COLO668 (cell line): Measurements from ENCODE around the gene INSYN1.
A peak's percentile ranks its signal among the peaks of the same experiment; 100 is the strongest.
"Not testable (repeated sequence)": the region's sequence is repeated elsewhere in the genome, so short reads cannot be mapped to it uniquely, and the experiment has no call there.

Source experiments
- DNase-seq: peaks from one replicate; lab custom pipeline; 2025; ENCODE audit not compliant: unreplicated experiment; lab: John Stamatoyannopoulos, UW

INSYN1 gene, protein sequence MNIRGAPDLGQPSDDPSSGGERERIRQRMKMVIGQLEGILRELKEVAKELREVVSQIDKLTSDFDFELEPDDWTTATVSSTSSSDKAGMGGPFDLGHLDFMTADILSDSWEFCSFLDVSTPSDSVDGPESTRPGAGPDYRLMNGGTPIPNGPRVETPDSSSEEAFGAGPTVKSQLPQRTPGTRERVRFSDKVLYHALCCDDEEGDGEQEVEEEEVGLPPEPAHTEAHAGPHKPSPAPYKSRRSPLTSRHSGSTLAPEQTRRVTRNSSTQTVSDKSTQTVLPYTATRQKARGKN

DNA sequence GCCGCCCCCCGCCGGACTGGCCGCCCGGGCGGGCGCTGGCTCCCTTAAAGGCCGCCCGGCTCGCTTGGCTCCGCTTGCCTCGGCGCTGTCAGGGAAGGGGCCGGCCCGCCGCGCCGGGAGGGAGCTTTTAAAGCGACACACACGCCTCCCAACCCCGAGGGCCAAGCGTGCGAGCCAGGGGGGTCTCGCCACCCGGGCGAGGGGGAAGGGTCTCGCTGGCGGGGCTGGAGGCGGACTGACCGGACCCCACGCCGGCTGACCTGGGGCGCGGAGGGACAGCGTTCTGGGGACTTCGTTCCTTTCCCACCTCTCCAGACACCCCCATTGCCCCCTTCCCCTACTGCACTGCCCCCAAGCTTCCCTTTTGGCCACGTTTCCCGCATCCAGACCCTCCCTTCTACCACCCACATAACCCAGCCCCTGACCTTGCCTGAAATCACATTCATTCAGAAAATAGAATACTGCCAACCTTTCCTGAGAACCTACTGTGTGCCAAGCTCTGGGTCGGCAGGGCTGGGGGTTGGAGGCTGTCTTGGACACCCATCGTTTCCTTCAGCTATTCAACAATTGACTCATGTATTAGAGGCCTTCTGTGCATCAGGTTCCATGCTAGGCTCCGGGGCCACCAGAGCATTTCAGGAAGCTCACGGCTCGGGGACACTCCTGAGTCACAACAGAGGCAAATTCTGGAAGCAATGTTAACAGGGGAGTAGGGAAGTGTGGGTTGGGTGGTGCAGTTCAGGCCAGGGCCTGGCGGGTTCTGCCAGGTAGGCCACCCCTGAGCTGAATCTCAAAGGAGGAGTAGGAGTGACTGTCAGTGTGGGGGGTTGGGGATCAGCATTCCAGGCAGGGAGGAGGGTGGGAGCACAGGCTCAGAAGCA lies at the start of gene INSYN1:
INSYN1 (minus strand) TSS at position 102 of the 881 bp plus-strand sequence. CDS start 2,221 bp downstream, outside the sequence.
- DNase-seq, result no peak

DNA sequence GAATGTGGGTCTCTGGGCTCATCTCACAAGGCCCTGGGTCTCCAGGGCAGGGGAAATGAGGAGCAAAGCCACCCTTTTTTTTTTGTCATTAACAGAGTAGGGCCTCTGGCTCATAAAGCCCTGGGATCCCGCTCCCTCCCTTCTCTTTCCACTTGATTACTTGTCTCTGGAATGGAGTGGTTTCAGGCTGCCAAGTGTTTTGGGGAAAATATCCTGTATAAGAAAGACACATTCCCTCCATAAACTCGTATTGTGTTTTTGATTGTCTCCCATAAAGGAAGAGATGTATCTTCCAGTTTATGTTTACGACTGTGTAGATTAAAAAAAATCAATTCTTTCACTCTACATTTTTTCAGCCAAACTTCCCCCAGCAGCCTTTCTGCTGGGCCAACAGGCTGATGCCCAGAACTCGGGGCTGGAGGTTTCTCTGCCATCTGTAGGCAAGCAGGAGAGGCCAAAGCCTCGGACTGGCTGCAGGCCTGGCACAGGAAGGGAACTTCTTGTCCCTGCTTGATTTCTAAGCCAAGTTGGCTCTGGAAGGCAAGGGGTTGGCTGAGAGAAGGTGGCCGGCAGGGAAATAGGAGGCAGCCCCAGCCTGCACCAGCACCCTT lies 49.4 kb upstream of the INSYN1 start:
- DNase-seq, result no peak

DNA sequence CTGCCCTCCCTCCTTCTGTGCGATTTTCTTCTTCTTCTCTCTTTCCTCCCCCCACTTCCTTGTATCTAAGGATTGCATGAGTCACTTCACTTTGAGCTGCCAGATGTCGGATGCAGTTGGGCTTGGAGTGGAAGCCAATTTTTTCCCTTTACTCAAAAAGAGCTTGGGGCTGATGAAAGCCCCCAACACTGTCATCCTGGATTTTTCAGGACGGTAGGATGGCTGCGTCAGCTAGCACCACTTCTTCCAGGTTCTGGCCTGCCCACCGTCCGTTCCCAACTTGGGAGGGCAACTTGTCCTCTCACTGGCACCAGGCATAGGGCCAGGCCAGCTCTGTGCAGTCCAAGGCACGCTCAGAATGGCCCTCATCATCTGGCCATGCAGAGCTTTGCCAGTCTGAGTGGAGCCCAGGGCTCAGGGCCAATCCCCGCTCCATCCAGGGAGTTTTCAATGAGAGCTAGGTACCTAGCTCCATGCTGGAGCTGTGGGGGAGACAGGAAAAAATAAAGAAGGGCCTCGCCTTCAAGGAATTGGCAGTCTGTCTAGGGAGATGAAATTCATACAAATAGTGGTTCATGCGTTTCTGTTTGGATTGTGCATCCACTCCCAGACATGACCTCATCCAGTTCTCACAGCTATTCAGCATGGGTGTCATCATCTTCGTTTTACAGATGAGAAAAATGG lies 47.7 kb upstream of the INSYN1 start:
- no peak for DNase-seq

DNA sequence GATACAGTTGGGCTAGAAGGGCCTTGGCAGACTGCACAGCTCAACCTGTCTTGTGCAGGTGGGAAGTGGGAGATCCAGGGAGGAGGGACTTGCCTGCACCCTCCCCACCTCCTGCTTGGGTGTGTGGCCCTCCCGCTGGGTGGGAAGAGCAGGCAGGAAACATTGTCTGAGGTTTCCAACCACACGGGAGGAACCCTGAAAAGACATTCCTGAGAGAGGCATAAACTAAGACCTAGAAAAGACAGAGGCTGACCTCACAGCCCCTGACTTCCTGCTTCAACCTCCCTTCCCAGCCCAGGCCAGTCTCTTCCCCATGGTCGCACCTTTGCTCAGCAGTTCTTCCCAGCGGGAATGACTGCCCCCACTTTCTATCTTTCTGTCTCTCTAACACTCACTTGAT lies 46.3 kb upstream of the INSYN1 start:
- no peak for DNase-seq

DNA sequence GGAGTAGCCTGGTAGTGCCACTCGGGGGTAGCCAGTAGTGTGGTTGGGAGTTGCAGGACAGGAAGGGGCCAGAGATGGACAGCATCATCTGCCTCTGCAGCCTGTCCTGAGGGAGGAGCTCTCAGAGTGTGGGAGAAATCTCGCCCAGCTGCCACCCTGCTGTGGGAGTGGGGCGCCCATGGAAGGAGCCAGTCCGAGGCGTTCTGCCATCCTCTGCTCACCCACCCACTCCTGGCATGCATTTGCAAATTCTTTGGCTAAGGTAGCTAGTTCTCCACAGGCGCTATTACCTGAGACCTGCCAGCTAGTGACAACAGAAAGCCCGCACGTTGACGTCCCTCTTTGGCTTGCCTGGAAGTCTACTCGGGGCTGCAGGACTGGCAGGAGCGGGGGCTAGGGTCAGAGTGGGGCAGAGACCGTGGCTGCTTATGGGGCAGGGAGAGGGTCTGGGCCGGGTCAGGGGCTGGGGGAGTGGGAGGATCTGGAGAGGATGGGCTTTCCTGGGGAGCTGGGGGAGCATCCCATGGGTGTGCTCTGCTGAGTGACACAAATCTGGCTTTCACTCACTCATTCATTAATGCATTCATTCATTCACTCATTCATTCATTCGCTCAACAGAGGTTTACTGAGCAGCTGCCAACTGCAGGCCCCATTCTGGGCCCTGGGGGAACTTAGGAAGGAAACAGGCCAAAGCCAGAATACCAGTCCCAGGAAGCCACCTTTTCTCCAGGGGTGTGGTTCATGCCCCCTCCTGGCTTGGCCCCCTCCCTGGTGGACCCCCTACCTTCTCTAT lies 44.4 kb upstream of the INSYN1 start:
- no peak for DNase-seq

DNA sequence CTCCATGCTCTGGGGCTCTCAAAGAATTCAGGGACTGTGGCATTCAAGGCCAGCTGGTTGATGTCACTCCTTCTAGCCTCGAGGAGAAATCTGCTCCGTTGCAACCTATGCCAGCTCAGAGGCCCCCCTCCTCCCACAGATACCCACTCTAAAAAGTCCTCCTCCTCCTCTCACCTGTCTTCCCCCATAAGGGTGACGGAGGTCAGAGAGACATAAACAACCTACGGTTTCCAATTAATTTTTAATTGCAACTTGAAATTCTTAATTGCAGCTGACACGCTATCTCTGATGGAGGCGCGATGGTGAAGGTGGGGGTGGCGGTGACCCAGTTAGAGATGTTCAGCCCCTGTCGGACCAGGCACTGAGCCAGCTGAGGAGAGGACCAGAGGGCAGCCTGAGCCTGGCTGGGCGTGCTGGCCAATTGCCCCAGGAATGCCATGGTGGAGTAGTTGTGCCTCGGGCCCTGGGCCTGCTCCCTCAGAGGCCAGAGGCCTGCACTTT lies 43.2 kb upstream of the INSYN1 start:
- no peak for DNase-seq

DNA sequence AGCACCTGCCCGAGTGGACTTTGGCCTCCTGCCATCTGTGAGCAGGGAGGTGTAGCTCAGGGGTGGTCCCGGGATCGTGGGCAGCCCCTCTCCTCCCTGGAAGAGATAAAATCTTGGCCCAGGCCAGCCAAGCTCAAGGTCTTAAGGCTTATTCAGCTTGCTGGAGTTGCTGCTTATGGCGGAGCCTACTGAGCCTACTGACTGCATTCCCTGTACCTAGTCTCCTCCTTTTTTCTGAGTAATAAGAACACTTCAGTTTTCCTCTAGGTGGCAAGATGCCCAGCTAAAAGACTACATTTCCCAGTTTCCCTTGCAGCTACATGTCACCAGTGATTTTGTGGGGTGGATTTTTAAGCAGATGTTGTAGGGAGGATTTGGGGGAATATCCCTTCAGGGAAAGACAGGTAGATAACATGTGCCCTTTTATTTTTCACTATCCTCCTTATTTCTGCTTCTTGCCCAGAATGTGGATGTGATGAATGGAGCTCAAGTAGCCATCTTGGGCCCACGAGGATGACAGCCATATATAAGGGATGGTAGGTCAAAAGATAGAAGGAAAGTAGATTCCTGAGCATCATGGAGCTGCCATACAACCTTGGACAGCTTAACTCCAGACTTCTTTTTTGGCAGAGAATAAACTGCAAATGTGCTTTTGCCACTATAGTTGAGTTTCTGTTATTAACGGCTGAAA lies 41.4 kb upstream of the INSYN1 start:
- no peak for DNase-seq

DNA sequence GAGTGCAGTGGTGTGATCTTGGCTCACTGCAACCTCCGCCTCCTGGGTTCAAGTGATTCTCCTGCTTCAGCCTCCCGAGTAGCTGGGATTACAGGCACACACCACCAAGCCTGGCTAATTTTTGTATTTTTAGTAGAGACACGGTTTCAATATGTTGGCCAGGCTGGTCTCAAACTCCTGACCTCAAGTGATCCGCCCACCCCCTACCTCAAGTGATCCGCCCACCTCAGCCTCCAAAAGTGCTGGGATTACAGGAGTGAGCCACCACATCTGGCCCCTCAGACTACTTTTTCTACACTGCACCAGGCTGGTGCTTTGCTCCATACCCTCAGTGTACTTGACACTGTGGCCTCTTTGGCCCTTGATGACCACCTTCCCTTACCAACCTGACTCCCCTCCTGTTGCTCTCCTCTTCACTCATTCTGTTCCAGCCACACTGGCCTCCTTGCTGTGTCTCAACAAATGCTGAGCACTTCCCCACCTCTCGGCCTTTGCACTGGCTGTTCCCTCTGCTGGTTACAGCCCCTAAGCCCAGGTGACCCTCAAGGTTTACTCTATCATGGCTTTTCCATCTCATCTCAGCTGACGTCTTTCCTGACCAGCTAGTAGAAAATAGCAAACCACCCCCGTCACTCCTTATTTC lies 39.9 kb upstream of the INSYN1 start:
- not testable (repeated sequence) for DNase-seq

DNA sequence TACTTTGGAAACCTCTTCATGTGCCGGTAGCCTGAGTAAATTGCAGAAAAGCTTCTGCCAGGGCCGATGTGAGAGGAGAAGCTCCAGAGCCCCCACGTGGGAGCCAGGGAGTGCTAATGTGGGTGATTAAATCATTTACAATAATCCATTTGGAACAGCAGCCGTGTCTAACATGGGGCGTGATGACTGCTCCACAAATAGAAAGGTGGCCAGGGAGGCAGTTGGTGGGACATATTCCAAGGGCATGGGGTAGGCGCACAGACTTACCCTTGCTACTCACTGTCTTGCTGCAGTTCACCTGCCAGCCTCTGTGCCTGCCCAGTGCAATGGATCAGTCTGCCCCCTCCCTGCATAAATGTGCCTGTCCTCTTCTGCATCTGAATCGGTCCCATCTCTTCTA lies 39.3 kb upstream of the INSYN1 start:
- no peak for DNase-seq

DNA sequence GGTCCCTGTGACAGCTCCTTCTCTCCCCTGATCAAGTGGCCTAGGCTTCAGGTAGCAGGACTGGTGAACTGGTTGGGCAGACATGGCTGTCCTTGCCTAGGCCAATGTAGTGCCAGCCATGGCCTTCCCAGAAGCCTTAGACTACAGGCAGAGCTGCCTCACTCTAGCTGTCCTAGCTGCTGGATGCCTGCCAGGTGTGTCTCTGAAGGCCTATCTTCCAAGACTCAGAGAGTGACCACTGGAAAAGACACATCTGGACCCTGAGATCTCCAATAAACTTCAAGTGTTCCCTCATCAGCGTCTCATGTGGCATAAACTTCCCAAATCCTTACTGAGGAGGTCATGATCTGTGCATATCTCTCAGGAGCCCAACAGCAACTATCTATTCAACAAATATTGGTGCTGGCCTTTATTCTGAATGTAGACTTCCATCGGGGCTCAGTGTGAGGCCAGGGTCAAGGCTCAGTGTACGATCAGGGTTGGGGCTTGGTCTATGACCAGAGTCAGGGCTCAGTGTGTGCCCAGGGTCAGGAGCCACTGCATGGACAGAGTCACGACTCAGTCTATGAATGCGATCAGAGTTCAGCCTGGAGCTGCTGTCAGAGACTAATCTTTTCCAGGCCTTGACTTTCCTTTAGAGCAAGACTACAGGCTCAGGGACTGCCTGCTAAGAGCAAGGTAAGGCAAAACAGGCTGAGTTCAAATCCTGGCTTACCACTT lies 36.5 kb upstream of the INSYN1 start:
- DNase-seq, result no peak

DNA sequence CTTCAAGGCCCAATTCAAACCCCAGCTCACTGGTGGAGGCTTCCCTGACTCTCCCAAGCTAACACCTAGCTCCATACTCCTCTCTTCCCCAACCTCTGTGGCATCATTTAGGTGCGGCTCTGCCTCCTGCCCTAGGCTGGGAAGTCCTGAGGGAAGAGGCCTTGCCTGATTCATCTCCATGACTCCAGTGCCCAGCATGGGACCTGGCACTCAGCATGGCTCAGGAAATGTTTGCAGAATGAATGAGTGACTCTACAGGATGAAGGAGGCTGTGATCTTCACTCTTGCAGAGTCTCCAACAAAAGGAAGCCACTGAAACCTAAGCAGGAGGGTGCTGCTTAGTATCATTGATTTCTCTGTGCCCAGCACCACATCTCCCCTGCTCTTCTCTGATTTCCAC lies 34.5 kb upstream of the INSYN1 start:
- no peak for DNase-seq

DNA sequence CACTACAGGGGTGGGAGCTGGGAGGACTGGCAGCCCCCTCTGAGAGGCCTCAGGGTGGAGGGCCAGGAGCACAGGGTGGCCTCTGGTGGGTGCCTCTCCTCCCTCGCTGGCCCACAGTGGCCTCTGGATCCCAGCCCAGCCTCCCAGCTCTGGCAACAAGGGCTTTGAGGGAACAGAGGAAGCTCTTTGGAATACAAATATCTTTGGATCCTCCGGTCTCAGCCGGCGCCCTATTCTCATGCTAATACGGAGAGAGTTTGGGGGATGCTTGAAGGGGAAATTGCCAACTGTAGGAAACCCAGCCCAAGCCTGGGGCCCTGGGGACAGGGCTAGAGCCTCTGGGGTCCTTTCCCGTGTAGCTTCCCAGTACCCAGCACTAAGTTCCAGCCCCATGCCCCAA lies 33.4 kb upstream of the INSYN1 start:
- DNase-seq, result no peak

DNA sequence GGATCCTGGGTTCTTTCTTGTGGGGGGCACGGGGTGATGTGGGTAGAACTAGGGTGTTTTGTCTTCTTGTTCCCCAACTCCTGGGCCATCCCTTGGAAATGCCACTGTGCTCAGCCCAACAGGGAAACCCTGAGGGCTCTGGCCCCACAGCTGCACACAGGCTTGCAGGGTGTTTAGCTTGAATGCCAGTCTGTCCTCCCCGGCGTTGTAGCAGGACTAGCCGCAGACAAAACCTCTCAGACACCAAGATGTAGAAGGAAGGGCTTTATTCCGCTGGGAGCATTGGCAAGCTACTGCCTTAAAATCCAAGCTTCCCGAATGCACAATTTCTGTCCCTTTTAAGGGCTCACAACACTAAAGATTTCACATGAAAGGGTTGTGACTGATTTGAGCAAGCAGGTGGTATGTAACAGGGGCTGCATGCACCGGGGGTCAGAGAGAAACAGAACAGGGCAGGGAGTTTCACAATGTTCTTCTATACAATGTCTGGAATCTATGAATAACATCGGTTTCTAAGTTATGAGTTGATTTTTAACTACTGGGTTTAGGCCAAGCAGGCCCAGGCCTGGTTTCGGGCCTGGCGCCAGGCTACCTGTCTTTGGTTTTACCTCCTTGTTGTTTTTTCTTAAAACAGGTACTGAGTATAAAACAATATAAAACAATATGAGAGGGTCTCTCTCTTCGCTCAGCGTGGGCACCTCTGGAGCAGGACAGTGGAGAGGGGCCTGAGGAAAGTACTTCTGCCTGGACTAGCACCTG lies 32.3 kb upstream of the INSYN1 start:
- DNase-seq, result not testable (repeated sequence)

DNA sequence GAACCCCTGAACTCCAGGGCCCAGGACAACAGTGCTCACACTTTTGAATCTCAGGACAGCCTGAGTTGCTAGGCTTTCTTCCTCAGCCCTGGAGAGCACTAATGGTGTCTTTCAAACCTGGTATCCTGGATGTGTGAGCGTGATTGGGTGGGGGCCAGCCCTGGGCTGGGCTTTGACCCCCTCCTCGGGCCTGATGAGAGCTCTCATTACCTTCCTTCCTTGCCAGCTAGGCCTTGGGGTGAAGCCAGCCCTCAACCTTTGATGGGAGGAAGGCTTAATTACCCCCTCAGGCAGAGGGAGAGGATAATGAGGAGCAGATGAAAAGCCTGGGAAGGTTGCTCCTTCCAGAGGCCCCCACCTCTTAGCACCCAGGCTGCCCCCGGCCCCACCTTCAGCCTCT lies 31.1 kb upstream of the INSYN1 start:
- no peak for DNase-seq

DNA sequence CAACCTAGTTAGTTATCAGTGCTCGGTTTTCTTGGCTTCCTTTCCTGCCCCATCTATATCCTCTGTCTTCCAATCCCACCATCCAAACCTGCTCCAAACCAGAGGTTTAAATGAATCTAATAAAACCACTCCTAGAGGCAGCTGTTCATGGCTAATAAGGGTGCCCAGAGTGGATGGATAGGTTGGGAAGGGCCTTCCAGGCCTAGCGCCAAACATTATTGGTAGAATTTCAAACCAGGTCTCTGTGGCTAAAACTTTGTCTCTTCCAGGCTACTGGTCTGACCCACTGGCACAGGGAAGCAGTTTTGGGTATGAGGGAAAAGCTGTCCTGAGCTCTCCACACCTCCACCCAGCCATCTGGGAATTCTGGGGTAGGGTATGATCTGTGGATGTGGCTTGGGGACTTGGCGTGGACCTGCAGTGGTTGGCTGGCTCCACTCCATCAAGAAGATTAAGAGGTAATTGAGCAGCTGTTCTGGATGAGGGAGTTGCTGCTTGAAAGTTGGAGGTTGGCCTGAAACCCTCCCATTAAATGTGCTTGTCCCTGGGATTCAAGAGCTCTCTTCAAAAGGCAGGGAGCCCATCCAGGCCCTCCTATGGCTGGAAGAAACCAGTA lies 29.3 kb upstream of the INSYN1 start:
- DNase-seq, result no peak

DNA sequence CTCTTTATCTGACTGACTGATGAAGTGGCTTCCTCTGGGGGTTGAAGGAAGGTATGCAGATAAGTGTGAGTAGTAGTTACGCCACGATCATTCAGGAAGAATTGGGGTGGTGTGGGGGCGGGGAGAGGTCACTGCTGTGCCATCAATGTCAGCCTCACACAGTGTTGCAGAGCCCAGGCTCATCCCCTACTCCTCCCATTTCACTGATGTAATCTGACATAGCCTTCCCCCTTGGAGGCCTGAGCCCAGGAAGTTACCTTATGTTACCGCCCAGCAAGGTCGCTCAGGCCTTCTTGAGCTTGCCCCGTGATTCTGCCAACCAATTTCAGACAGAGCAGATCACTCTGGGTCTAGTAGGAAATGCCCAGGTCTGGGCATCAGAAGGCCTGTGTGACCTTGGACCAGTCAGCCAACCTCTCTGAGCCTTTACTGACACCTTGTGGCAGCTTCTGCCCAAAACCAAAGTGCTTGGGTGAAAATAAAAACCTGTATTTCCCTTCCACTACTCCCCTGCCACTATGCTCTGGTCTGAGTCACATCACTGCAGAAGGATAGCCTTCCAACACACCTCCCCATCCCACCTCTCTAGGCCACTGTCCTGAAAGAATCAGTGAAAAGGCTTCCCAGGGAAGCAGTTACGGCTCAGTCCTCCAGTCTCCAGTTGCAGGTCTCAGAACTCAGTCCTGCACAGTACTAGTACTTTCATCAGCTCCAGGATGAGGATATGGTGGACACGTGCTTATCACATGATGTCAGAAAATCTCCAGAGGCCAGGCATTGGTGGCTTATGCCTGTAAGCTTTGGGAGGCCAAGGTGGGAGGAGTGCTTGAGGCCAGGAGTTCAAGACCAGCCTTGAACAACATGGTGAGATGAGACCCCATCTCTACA lies 28.1 kb upstream of the INSYN1 start:
- DNase-seq, result peak; percentile 4
